ENCODE data around the gene B4GALT1. TPM values are rescaled to one million over a fixed set of nuclear protein-coding genes. Genes with fewer than 3 reads are reported as not detected.
A peak's percentile ranks its signal among the peaks of the same experiment; 100 is the strongest.

The B4GALT1 gene
- total RNA-seq, 4 donors from 2014 or later = 40.9 to 59.6 (median 46.3) TPM

GRCh38 chr9:33170464-33171415, 3.6 kb upstream of the B4GALT1 start:
- DNase-seq (ENCODE audit: low spot score in 2 of 2) = peak; percentile 52 to 94
- no peak for TF ChIP-seq POLR2A (IDR thresholded peaks at IDR 0.05)
- TF ChIP-seq CTCF (IDR thresholded peaks at IDR 0.05) = no peak
- intact Hi-C loops (cut with DNase I; ENCODE audit: low total_unique reads) = no loop called here
- H3K4me3 ChIP-seq (ENCODE audit: low read depth, poor library complexity, severe bottlenecking) = no peak overlapping the region
- 65 to 67% methylated on average over 11 of the region's 11 CpGs for WGBS, 2 donors

- H3K4me3 ChIP-seq (ENCODE audit: low read depth, poor library complexity, severe bottlenecking) = no peak overlapping the region
- TF ChIP-seq POLR2A (IDR thresholded peaks at IDR 0.05) = no peak
- no peak for TF ChIP-seq CTCF (IDR thresholded peaks at IDR 0.05)
- intact Hi-C loops (cut with DNase I; ENCODE audit: low total_unique reads) = loop anchor here (5.0 kb wide), 1 partner anchor 87 kb away; no protein-coding TSS in a partner anchor
- WGBS, 2 donors = 23 to 30% methylated on average over 1 of the region's 1 CpG
- DNase-seq (ENCODE audit: low spot score in 2 of 2) = no peak
Measured at GRCh38 chr9:33168941-33169544, 1.9 kb upstream of the B4GALT1 start.

GRCh38 chr9:33167972-33168461, 881 bp upstream of the B4GALT1 start:
- 36 to 42% methylated on average over 8 of the region's 8 CpGs for WGBS, 2 donors
- DNase-seq (ENCODE audit: low spot score in 2 of 2) = no peak
- TF ChIP-seq CTCF (IDR thresholded peaks at IDR 0.05) = no peak
- no peak for TF ChIP-seq POLR2A (IDR thresholded peaks at IDR 0.05)
- no peak overlapping the region for H3K4me3 ChIP-seq (ENCODE audit: low read depth, poor library complexity, severe bottlenecking)
- intact Hi-C loops (cut with DNase I; ENCODE audit: low total_unique reads) = loop anchor here (5.0 kb wide), 1 partner anchor 86 kb away; no protein-coding TSS in a partner anchor

- TF ChIP-seq CTCF (IDR thresholded peaks at IDR 0.05) (no peak), POLR2A (IDR thresholded peaks at IDR 0.05) (no peak)
- peak overlapping the region; percentile 60 for H3K4me3 ChIP-seq (ENCODE audit: low read depth, poor library complexity, severe bottlenecking)
- DNase-seq (ENCODE audit: low spot score in 2 of 2) = peak in 1 of 2 donors; percentile 92
- WGBS, 2 donors = 0 to 1% methylated on average over 21 to 39 of the region's 51 CpGs
- intact Hi-C loops (cut with DNase I; ENCODE audit: low total_unique reads) = loop anchor here (5.0 kb wide), 1 partner anchor 84 kb away; no protein-coding TSS in a partner anchor
Measured at GRCh38 chr9:33166231-33167083, 679 bp downstream of the B4GALT1 start.

Data from lower leg skin (tissue), 4 donors.